PFSK-1 (cell line): ENCODE results near the gene RASL11B.

ENCODE experiments used
- FOXP2 ChIP-seq: optimal IDR thresholded peaks from 2 replicates; pipeline ENCODE3; 2011; ENCODE audit warnings: borderline replicate concordance, control low read depth, inconsistent platforms; ENCODE audit not compliant: insufficient read depth; ENCODE audit errors: extremely low read length, extremely low read depth
- POLR2AphosphoS5 ChIP-seq: IDR thresholded peaks from 2 replicates; pipeline ENCODE4 v1.6.1; 2012; ENCODE audit warnings: low read depth, mild to moderate bottlenecking, control low read depth, low read length, moderate library complexity
- SIN3A ChIP-seq: IDR thresholded peaks from 2 replicates; pipeline ENCODE4 v1.6.1; 2012; ENCODE audit warnings: mild to moderate bottlenecking, low read length, moderate library complexity, borderline replicate concordance; ENCODE audit not compliant: insufficient read depth
- TAF1 ChIP-seq: IDR thresholded peaks from 2 replicates; pipeline ENCODE4 v1.6.1; 2012; ENCODE audit warnings: low read length, control low read depth, borderline replicate concordance; ENCODE audit not compliant: insufficient read depth
- TF ChIP-seq, protein P1 (sequence below), 2 experiments: IDR thresholded peaks; 2 replicates each; pipeline versions ENCODE4 v1.6.1 to v1.8.0; 2011 to 2012; ENCODE audit warnings: low read depth in 2 of 2, low read length in 2 of 2, control low read depth in 1 of 2, inconsistent platforms in 1 of 2, mild to moderate bottlenecking in 1 of 2, moderate library complexity in 1 of 2; ENCODE audit not compliant: insufficient read depth in 1 of 2

The RASL11B gene

DNA sequence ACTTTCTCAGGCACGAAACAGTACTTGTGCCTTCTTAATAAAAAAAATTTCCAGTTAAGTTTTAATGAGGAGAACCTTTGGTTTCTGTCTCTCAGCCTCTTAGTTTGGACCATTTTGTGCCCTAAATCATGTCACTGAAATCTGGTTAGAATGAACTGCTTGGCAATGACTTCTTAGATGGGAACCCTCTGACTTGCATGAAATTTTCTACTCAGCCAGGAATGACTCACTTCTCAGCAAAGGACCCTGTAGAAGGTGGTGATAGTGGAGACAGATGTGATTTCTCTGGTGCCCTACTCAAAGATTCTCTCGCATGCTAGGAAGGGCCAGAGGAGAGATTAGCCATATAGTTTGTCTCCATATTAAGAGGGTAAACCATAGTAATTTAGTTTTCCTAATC lies 50.5 kb downstream of the RASL11B start:
- TF ChIP-seq, protein P1, sequence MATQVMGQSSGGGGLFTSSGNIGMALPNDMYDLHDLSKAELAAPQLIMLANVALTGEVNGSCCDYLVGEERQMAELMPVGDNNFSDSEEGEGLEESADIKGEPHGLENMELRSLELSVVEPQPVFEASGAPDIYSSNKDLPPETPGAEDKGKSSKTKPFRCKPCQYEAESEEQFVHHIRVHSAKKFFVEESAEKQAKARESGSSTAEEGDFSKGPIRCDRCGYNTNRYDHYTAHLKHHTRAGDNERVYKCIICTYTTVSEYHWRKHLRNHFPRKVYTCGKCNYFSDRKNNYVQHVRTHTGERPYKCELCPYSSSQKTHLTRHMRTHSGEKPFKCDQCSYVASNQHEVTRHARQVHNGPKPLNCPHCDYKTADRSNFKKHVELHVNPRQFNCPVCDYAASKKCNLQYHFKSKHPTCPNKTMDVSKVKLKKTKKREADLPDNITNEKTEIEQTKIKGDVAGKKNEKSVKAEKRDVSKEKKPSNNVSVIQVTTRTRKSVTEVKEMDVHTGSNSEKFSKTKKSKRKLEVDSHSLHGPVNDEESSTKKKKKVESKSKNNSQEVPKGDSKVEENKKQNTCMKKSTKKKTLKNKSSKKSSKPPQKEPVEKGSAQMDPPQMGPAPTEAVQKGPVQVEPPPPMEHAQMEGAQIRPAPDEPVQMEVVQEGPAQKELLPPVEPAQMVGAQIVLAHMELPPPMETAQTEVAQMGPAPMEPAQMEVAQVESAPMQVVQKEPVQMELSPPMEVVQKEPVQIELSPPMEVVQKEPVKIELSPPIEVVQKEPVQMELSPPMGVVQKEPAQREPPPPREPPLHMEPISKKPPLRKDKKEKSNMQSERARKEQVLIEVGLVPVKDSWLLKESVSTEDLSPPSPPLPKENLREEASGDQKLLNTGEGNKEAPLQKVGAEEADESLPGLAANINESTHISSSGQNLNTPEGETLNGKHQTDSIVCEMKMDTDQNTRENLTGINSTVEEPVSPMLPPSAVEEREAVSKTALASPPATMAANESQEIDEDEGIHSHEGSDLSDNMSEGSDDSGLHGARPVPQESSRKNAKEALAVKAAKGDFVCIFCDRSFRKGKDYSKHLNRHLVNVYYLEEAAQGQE (IDR thresholded peaks at IDR 0.05; ENCODE audit: insufficient read depth in 1 of 2, low read depth in 2 of 2, low read length in 2 of 2) = no peak
- no peak for TF ChIP-seq TAF1
- no peak for TF ChIP-seq SIN3A
- TF ChIP-seq FOXP2 = no peak
- no peak for TF ChIP-seq POLR2AphosphoS5

DNA sequence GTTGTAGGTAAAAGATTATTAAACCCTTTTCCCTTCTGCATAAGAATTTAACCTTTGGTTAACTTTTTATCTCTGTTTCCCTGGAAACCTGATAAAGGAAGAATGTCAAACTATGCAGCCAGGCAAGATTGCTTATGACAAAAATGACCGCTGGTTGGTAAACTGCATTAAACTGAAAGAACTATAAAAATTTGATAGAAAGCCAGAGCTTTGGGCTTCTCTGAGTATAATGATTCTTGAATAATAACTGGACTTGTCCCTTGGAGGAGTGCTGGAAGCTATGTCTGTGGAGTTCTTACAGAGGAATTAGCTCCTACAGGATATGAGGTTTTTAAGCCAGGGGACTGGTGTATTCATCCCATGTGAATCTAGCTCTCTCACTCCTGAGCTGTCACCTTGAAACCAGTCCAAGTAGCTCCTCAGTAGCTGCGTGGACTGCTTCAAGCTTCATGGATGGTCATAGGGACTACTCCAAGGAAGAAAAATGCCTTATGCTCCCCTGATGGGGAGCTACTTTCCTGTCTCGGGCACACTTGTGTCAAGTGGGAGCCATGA lies 52.0 kb downstream of the RASL11B start:
- TF ChIP-seq FOXP2 (no peak), TAF1 (no peak), SIN3A (no peak), POLR2AphosphoS5 (no peak)
- TF ChIP-seq, protein P1 (IDR thresholded peaks at IDR 0.05; ENCODE audit: insufficient read depth in 1 of 2, low read depth in 2 of 2, low read length in 2 of 2) = no peak

DNA sequence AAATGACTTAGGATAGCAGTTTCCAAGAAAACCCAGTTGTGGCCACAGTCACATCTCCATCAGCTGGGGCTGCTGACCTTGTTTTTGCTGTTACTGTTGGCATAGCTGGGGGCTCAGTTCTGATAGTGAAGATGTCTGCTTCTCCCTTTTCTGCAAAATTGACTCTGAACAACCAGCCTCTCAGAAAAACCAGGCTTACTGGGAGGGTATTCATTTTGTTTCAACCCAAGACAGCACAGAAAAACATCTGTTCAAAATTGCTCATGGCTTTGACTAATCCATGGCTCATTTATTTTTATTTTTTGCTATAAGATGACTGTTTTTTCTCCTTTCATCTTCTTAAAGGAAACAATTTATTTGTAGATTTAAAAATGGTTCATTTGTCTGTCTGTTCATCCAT lies 53.1 kb downstream of the RASL11B start:
- TF ChIP-seq TAF1 = no peak
- no peak for TF ChIP-seq SIN3A

DNA sequence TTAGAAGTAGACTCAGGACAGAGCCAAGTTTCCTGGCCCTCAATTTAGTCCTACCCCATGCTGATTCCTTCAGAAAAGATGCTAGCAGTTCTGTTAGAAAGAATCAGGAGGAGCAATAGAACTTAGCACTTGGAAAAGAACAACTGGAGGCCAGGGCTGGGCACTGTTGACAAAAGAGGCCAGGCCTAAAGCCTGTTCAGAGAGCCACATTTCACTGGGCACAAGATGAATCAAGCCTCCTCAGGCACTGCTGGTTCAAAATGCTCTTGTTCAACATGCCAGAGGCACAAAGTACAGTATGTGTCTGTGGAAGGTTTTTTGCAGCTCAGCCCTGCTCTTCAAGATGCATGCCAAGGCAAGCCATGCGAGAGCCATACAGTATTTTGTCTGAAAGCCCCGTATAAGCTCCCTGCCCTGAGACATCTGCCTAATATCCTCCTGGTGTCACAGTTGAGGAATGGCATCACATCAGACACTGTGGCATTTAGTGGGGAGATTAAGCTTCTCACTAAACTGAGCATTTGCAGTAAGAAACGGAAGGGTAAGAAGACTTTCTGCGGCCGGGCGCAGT lies 53.7 kb downstream of the RASL11B start:
- TF ChIP-seq, protein P1 (IDR thresholded peaks at IDR 0.05; ENCODE audit: insufficient read depth in 1 of 2, low read depth in 2 of 2, low read length in 2 of 2) = no peak
- TF ChIP-seq POLR2AphosphoS5 (no peak), SIN3A (no peak), TAF1 (no peak), FOXP2 (no peak)
